Measurements from ENCODE around the gene LAMB2. TPM values are rescaled to one million over a fixed set of nuclear protein-coding genes. Genes with fewer than 3 reads are reported as not detected.

The LAMB2 gene
- total RNA-seq, 2 donors from 2014 or later, result 432 to 667 TPM

DNA sequence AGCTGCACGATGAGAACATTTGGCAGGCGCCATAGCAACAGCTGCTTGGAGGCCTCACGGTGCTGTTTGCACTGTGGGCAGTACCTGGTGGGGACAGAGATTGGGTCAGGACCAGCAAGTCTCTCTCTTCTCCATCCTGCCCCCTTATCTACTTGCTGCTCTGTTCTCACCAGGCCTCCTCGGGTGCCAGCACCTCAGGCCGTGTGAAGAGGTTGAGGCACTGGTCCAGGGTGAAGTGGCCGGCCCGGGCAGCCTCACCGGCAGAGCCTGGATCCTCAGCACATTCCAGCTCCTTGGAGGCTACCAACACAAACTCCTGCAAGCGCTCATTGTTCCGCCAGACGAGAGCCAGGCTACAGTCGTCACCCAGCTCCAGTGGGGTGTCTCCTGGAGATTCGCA lies 22.1 kb downstream of the LAMB2 start:
- Histone ChIP-seq H3K9me3 (no peaks in the 10 kb centered on the region), H3K4me1 (replicated peaks) (no peaks in the 10 kb centered on the region), H3K27ac (no peak overlapping the region), H3K4me3 (no peak overlapping the region), H3K36me3 (peaks cover 51 to 54% of the 10 kb centered on the region in 2 donors), H3K27me3 (replicated peaks; ENCODE audit: insufficient read depth) (no peaks in the 10 kb centered on the region)
- intact Hi-C loops (cut with DNase I), result no loop called here
- DNase-seq (ENCODE audit: low spot score), result no peak
- TF ChIP-seq CTCF (IDR thresholded peaks at IDR 0.05), result no peak
- TF ChIP-seq POLR2AphosphoS5 (IDR thresholded peaks at IDR 0.05), result no peak
- TF ChIP-seq POLR2A (IDR thresholded peaks at IDR 0.05), result no peak
- WGBS, result 74% methylated on average over 13 of the region's 13 CpGs

DNA sequence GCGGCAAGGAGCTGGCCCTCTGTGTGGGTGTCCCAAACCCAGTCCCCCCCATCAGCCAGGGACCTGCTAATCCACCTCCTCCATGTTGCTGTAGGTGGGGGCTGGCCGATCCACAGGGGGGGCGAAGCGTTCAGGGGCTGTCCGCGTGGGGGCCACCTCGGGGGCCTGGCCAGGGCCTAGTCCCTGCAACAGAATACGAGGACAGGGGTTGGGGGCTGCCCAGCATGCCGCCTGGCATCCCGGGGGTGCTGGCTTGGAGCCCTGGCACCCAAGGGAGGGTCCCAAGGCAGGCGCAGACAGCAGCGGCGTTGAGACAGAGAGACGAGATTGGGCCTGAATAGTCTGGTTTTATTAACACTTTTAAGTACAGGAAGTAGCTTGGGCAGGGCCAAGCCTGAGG lies 24.5 kb downstream of the LAMB2 start:
- no peak overlapping the region for H3K27ac ChIP-seq
- 67% methylated on average over 14 of the region's 14 CpGs for WGBS
- no peak for DNase-seq (ENCODE audit: low spot score)
- no peaks in the 10 kb centered on the region for H3K9me3 ChIP-seq
- H3K27me3 ChIP-seq (replicated peaks; ENCODE audit: insufficient read depth), result no peaks in the 10 kb centered on the region
- H3K4me3 ChIP-seq, result no peak overlapping the region
- intact Hi-C loops (cut with DNase I), result no loop called here
- peaks cover 8% of the 10 kb centered on the region for H3K4me1 ChIP-seq (replicated peaks)
- peaks cover 29 to 30% of the 10 kb centered on the region in 2 donors for H3K36me3 ChIP-seq
- no peak for TF ChIP-seq CTCF (IDR thresholded peaks at IDR 0.05)

DNA sequence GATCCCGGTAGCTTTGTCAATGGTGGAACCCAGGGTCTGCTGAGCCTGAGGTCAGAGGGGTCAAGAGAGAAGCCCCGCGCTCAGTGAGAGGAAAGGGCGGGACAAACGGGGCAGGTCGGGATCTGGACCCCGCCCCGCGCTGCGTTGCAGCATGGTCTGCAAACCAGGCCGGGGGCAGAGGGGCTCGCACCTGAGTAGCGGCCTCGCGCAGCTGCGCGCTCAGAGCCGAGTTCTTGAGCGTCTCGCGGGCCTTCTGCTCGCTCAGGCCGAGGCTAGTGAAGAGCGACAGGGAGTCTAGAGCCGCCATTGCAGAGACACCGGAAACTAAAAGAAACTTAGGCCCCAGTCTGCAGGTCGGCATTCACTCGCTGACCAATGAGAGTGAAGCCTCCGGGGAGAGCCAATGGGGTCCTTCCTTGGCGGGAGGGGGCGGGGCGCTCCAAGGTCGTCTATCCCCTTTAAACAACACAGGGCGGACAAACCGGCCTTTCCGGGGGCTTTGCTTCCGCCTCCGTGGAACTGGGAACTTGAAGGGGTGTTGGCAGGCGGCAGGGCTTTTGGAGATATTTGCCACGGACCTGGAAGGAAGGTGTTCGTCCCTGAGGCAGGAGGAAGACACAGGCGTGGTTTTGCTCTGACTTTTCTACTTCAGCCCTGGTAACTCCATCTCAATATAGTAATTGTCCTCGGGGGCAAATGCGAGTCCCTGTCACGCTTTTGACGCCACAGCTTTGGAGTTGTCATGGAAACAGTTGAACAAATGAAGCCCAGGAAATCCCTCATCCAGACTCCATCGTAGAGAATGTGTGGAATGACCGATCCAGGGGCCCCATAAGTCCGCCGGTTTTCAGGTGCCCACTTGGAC lies 28.2 kb downstream of the LAMB2 start, which contains the start of gene QARS1:
Gene QARS1, minus strand, starts transcription at position 331 of the 865 bp plus-strand sequence. Its CDS starts 24 bp downstream, at position 307.
- intact Hi-C loops (cut with DNase I), result loop anchor here (2.0 kb wide), 1 partner anchor 16 kb away; the partner anchor contains the start of gene USP19
- peak within 1 kb of the TSS; percentile 95 to 97 for H3K4me3 ChIP-seq
- H3K36me3 ChIP-seq, result peaks cover 9 to 27% of the 10 kb centered on the region in 2 donors
- no peaks in the 10 kb centered on the region for H3K9me3 ChIP-seq
- WGBS, result under 1% methylated on average over 47 of the region's 50 CpGs
- no peaks in the 10 kb centered on the region for H3K27me3 ChIP-seq (replicated peaks; ENCODE audit: insufficient read depth)
- H3K4me1 ChIP-seq (replicated peaks), result peaks cover 11% of the 10 kb centered on the region
- TF ChIP-seq POLR2A (IDR thresholded peaks at IDR 0.05) (no peak), CTCF (IDR thresholded peaks at IDR 0.05) (peak in 1 of 4 experiments; percentile 8), POLR2AphosphoS5 (IDR thresholded peaks at IDR 0.05) (peak; percentile 93)
- H3K27ac ChIP-seq, result peak within 1 kb of the TSS; percentile 81 to 82
- peak; percentile 95 for DNase-seq (ENCODE audit: low spot score)

GRCh38 chr3:49104052-49104426 lies 28.8 kb downstream of the LAMB2 start:
- Histone ChIP-seq H3K4me3 (peak overlapping the region; percentile 95 to 97), H3K4me1 (replicated peaks) (peaks cover 11% of the 10 kb centered on the region), H3K27me3 (replicated peaks; ENCODE audit: insufficient read depth) (no peaks in the 10 kb centered on the region), H3K9me3 (no peaks in the 10 kb centered on the region), H3K27ac (peak overlapping the region; percentile 81 to 82), H3K36me3 (peaks cover 16 to 22% of the 10 kb centered on the region in 2 donors)
- WGBS, result 2% methylated on average over 8 of the region's 8 CpGs
- no peak for TF ChIP-seq POLR2A (IDR thresholded peaks at IDR 0.05)
- no peak for TF ChIP-seq CTCF (IDR thresholded peaks at IDR 0.05)
- no peak for TF ChIP-seq POLR2AphosphoS5 (IDR thresholded peaks at IDR 0.05)
- no peak for DNase-seq (ENCODE audit: low spot score)
- intact Hi-C loops (cut with DNase I), result loop anchor here (2.0 kb wide), 1 partner anchor 17 kb away; the partner anchor contains the start of gene USP19
